ENCODE measurements around the gene CNTRL. TPM values are rescaled to one million over a fixed set of nuclear protein-coding genes. Genes with fewer than 3 reads are reported as not detected.
"Not testable (repeated sequence)": the region's sequence is repeated elsewhere in the genome, so short reads cannot be mapped to it uniquely, and the experiment has no call there.

The CNTRL gene
- total RNA-seq, 2 experiments from 2014 or later: 62.8 to 69.8 TPM

DNA sequence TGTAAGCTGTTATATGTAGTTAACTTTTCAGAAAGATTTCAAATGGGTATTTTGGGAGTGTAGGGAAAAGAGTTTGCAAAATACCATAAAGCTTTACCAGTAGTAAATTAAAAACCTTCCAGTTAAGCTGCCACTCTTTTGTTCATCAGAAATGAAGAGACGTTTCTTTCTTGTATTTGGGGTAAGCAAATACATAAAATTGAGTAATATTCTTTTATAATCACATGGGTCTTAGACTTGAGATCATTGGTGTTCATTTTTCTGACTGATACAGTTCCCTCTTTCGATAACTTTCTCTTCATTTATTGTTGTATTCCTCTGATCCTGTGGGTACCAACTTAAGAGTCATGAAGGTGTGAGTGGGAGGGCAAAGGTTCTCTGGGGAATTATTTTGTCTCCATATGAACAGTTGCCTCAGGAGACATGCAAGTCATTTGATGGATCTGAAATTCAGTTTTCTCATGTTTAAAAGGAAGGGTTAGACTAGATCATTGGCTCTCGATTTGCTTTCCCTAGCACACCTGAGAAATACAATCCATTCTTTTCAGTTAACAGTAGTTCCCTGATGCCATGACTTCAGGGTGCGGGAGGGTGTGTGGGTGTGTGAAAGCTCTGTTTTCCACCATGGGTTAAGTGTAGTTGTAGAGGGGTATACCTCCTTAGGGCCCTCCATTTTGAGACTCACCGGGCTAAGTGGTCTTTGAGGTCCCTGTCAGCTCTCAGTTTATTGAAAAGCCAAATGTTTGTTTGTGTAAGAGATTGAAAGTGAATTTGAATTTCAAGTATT, 47.7 kb downstream of the CNTRL start:
- Mint-ChIP-seq H3K4me3 (peak overlapping the region; percentile 84), H3K9me3 (peaks cover 4% of the 10 kb centered on the region), H3K27me3 (no peaks in the 10 kb centered on the region), H3K4me1 (ENCODE audit: low read depth) (peaks cover 47% of the 10 kb centered on the region), H3K27ac (peak overlapping the region; percentile 95), H3K36me3 (ENCODE audit: low read depth) (peaks cover 54% of the 10 kb centered on the region)
- POLR2A ChIA-PET: interaction anchor here (1.1 to 2.2 kb wide), 7 partner anchors 11 to 189 kb away, joined by 3 to 7 read pairs (median 3); partner anchors contain the start of gene CNTRL
- intact Hi-C loops (cut with micrococcal nuclease): loop anchor here (5.0 kb wide), 1 partner anchor 50 kb away; the partner anchor contains the start of gene CNTRL
- DNase-seq (peak; percentile 50), ATAC-seq (no peak)
- CTCF ChIA-PET: interaction anchor here (0.6 to 2.4 kb wide), 11 partner anchors 9 to 361 kb away, joined by 3 to 8 read pairs (median 4); no protein-coding TSS in a partner anchor
- TF ChIP-seq, protein P1, sequence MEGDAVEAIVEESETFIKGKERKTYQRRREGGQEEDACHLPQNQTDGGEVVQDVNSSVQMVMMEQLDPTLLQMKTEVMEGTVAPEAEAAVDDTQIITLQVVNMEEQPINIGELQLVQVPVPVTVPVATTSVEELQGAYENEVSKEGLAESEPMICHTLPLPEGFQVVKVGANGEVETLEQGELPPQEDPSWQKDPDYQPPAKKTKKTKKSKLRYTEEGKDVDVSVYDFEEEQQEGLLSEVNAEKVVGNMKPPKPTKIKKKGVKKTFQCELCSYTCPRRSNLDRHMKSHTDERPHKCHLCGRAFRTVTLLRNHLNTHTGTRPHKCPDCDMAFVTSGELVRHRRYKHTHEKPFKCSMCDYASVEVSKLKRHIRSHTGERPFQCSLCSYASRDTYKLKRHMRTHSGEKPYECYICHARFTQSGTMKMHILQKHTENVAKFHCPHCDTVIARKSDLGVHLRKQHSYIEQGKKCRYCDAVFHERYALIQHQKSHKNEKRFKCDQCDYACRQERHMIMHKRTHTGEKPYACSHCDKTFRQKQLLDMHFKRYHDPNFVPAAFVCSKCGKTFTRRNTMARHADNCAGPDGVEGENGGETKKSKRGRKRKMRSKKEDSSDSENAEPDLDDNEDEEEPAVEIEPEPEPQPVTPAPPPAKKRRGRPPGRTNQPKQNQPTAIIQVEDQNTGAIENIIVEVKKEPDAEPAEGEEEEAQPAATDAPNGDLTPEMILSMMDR (IDR thresholded peaks at IDR 0.05): no peak

DNA sequence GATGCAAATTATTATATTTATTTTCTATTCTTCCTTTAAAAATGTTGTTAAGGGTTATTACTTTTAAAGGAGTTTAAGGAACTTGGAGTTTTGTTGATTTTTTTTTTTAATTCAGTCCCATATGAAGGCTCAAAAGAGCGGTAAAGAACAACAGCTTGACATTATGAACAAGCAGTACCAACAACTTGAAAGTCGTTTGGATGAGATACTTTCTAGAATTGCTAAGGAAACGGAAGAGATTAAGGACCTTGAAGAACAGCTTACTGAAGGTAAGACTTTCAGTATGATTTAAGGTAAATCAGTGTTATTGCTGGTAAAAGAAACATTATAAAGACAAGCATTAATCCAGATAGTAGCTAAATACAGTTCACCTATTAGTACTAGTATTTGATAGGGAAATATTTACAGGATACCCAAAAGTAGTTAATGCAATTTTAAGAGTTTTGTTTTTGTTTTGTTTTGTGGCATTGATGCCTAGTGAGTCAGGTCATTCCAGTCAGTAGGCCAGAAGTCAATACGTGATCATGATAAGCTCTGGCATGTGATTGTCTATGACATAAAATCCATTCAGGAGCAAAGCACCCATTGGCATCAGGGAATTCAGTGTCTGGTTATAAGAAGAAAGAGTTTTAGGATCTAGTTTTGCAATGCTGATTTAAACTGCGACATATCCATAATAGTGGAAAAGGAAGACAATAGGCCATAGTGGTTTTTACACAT, 49.2 kb downstream of the CNTRL start:
- POLR2A ChIA-PET: interaction anchor here (1.5 kb wide), 1 partner anchor 198 kb away, joined by 4 read pairs; no protein-coding TSS in a partner anchor
- intact Hi-C loops (cut with micrococcal nuclease): loop anchor here (5.0 kb wide), 1 partner anchor 52 kb away; the partner anchor contains the start of gene CNTRL
- peaks cover 64% of the 10 kb centered on the region for H3K36me3 Mint-ChIP-seq (ENCODE audit: low read depth)

DNA sequence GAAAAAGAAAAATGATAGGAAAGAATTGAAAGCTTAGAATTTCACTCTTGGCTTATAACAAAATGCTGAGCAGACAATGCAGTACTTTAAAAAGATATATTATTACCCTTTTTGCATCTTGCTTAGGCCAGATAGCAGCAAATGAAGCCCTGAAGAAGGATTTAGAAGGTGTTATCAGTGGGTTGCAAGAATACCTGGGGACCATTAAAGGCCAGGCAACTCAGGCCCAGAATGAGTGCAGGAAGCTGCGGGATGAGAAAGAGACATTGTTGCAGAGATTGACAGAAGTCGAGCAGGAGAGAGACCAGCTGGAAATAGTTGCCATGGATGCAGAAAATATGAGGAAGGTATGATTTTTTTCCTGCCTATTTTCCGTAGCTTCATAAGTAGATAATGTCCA, 50.8 kb downstream of the CNTRL start:
- DNase-seq (no peak), ATAC-seq (no peak)
- POLR2A ChIA-PET: interaction anchor here (0.9 kb wide), 1 partner anchor 76 kb away, joined by 3 read pairs; the partner anchor contains the start of gene RAB14
- peaks cover 60% of the 10 kb centered on the region for H3K4me1 Mint-ChIP-seq (ENCODE audit: low read depth)
- TF ChIP-seq, protein P1 (IDR thresholded peaks at IDR 0.05): no peak
- H3K27me3 Mint-ChIP-seq: no peaks in the 10 kb centered on the region
- intact Hi-C loops (cut with micrococcal nuclease): no loop called here
- H3K27ac Mint-ChIP-seq: no peak overlapping the region
- CTCF ChIA-PET: interaction anchor here (0.6 to 3.4 kb wide), 7 partner anchors 17 to 194 kb away, joined by 3 to 12 read pairs (median 3); no protein-coding TSS in a partner anchor
- H3K36me3 Mint-ChIP-seq (ENCODE audit: low read depth): peaks cover 66% of the 10 kb centered on the region
- H3K9me3 Mint-ChIP-seq: peaks cover 11% of the 10 kb centered on the region
- no peak overlapping the region for H3K4me3 Mint-ChIP-seq

More for the DNA sequence above, 49.2 kb downstream of the CNTRL start:
- ATAC-seq (no peak), DNase-seq (no peak)
- Mint-ChIP-seq H3K4me3 (no peak overlapping the region), H3K27ac (peak overlapping the region; percentile 68), H3K9me3 (peaks cover 4% of the 10 kb centered on the region), H3K4me1 (ENCODE audit: low read depth) (peaks cover 53% of the 10 kb centered on the region), H3K27me3 (no peaks in the 10 kb centered on the region)
- TF ChIP-seq, protein P1 (IDR thresholded peaks at IDR 0.05): no peak
- CTCF ChIA-PET: interaction anchor here (0.8 to 3.4 kb wide), 3 partner anchors 45 to 143 kb away, joined by 3 to 12 read pairs (median 4); no protein-coding TSS in a partner anchor

DNA sequence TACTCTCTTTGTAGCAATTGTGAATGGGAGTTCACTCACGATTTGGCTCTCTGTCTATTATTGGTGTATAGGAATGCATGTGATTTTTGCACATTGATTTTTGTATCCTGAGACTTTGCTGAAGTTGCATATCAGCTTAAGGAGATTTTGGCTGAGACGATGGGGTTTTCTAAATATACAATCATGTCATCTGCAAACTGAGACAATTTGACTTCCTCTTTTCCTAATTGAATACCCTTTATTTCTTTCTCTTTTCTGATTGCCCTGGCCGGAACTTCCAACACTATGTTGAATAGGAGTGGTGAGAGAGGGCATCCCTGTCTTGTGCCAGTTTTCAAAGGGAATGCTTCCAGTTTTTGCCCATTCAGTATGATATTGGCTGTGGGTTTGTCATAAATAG, 54.6 kb downstream of the CNTRL start:
- peaks cover 17% of the 10 kb centered on the region for H3K9me3 Mint-ChIP-seq
- peaks cover 77% of the 10 kb centered on the region for H3K36me3 Mint-ChIP-seq (ENCODE audit: low read depth)
- H3K4me3 Mint-ChIP-seq; H3K27me3 Mint-ChIP-seq; ATAC-seq; CTCF ChIA-PET; DNase-seq; POLR2A ChIA-PET; intact Hi-C loops (cut with micrococcal nuclease); H3K27ac Mint-ChIP-seq: not testable (repeated sequence)
- peaks cover 60% of the 10 kb centered on the region for H3K4me1 Mint-ChIP-seq (ENCODE audit: low read depth)

DNA sequence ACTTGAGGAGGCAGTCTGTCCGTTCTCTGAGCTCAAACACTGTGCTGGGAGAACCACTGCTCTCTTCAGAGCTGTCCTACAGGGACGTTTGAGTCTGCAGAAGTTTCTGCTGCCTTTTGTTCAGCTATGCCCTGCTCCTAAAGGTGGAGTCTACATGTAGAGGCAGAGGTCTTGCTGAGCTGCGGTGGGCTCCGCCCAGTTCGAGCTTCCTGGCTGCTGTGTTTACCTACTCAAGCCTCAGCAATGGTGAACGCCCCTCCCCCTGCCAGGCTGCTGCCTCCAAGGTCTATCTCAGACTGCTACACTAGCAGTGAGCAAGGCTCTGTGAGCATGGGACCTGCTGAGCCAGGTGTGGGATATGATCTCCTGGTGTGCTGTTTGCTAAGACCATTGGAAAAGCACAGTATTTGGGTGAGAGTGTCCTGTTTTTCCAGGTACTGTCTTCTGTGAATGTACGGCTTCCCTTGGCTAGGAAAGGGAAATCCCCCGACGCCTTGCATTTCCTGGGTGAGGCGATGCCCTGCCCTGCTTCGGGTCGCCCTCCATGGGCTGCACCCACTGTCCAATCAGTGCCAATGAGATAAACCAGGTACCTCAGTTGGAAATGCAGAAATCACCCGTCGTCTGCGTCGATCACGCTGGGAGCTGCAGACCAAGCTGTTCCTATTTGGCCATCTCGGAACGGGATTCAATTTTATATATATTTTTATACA, 58.5 kb downstream of the CNTRL start:
- H3K4me3 Mint-ChIP-seq: no peak overlapping the region
- ChIA-PET POLR2A (no interaction called here), CTCF (interaction anchor here (0.6 to 1.6 kb wide), 4 partner anchors 12 to 85 kb away, joined by 3 to 5 read pairs (median 4); no protein-coding TSS in a partner anchor)
- H3K27ac Mint-ChIP-seq: peak overlapping the region; percentile 66
- peak; percentile 87 for ATAC-seq
- H3K36me3 Mint-ChIP-seq (ENCODE audit: low read depth): peaks cover 79% of the 10 kb centered on the region
- TF ChIP-seq, protein P1 (IDR thresholded peaks at IDR 0.05): no peak
- H3K27me3 Mint-ChIP-seq: no peaks in the 10 kb centered on the region
- peak; percentile 83 for DNase-seq
- peaks cover 54% of the 10 kb centered on the region for H3K4me1 Mint-ChIP-seq (ENCODE audit: low read depth)
- peaks cover 13% of the 10 kb centered on the region for H3K9me3 Mint-ChIP-seq
- intact Hi-C loops (cut with micrococcal nuclease): no loop called here

Measured in activated CD8-positive, alpha-beta T cell treated with anti-CD3 and anti-CD28 coated beads for 36 hours (primary cell).